Muscle of arm (tissue), 12 donors: ENCODE measurements around the gene GMPR. TPM values are rescaled to one million over a fixed set of nuclear protein-coding genes. Genes with fewer than 3 reads are reported as not detected.
"Not testable (repeated sequence)": the region's sequence is repeated elsewhere in the genome, so short reads cannot be mapped to it uniquely, and the experiment has no call there.

Experiments
- DNase-seq: peaks from one replicate; pipeline ENCODE4 v3.0.0-alpha.2; 2013
- polyA plus RNA-seq, 12 donors: library from polyadenylated mRNA; unstranded; fragments of 120-200 nt; gene quantifications; one replicate each; pipeline ENCODE4 v1.2.1, GENCODE V29; 2013; ENCODE audit not compliant: insufficient read length in 12 of 12

The GMPR gene
- polyA plus RNA-seq, 12 donors: 17.1 to 62.1 (median 51.7) TPM; not detected in 1

DNA sequence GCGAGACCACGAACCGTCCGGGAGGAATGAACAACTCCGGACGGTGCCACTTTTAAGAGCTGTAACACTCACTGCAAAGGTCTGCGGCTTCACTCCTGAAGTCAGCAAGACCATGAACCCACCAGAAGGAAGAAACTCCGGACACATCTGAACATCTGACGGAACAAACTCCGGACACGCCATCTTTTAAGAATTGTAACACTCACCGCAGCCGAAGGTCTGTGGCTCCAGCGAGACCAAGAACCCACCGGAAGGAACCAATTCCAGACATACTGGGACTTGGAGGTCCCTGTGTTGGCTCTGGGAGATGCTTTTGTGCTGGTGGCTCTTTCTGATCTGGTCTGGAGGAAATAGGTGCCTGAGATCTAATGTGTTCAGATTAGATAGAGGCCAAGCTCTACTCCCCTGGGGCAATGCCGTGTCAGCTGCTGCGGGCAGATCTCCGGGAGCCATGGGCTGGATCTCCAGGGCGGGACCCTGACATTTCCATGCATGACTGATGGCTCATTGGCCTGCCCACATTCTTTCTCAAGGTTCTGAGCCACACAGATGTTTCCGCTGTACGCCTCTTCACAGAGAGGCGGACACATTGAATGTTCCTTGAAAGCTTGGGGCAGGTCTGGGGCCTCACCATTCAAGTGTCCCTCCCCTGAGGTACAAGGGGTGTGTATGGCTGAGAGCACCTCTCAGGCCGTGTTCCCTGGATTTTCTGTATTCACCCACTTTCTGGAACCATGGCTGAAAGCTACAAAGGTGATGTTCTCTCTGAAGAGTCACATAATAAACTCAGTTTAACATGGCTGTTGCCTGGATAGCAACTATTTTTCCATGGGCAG lies 29.3 kb downstream of the GMPR start:
- DNase-seq: no peak

DNA sequence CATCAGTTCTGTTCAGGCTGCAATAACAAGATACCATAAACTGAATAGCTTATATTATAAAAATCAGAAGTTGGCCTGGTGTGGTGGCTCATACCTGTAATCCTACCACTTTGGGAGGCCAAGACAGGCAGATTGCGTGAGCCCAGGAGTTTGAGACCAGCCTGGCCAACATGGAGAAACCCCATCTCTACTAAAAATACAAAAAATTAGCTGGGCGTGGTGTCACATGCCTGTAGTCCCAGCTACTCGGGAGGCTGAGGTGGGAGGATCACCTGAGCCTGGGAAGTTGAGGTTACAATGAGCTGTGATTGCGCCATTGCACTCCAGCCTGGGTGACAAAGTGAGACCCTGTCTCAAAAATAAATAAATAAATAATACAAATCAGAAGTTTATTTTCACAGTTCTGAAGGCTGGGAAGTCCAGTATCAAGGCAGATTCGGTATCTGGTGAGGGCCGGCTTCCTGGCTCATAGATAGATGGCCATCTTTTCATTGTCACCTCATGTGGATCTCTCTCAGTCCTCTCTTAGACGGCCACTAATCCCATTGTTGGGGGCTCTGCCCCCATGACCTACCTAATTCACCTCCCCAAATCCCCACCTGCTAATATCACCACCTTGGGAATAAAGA lies 31.2 kb downstream of the GMPR start:
- not testable (repeated sequence) for DNase-seq

DNA sequence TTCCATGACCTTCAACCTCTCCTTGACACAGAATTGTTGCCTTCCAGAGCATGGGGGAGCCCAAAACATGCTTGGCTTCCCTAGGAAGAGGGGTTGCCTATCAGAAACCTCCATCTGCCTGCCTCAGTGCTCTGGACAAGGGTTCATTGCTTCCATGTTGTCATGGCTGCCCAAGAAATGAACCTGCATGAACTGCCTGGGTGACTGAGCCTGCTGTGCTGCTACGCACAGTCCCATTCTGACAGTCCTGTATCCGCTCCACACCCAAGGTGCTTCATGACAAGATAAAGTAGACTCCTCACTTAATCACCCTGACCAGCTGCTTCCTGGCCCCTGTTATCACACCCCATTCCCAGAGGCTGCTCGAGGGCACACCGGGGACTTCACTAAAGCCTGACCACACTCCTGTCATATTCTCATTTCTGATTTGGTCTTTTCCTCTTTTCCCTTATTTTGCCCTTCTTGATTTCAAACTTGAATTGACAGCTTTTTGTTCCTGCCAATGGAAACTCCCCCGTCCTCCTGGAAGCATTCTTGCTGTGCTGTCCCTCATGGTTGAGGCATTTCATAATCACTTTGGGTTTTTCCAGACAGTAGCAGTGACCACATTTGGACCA lies 31.9 kb downstream of the GMPR start:
- no peak for DNase-seq

DNA sequence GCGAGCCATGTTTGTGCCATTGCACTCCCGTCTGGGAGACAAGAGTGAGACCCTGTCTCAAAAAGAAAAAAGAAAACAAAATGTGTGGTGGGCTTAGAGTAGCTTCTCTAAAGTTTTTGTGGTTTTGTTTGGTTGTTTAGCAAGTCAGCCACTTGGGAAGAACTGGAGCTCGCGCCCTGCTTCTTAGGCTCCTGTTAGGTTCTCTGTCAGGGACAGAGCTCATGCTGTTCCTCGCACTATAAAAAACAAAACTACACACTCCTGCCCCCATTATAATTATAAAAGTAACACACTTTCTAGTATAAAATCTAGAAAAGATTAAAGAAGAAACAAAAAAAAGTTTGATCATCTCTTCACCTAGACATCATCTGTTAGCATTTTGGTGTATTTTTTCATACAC lies 33.0 kb downstream of the GMPR start:
- DNase-seq: no peak

DNA sequence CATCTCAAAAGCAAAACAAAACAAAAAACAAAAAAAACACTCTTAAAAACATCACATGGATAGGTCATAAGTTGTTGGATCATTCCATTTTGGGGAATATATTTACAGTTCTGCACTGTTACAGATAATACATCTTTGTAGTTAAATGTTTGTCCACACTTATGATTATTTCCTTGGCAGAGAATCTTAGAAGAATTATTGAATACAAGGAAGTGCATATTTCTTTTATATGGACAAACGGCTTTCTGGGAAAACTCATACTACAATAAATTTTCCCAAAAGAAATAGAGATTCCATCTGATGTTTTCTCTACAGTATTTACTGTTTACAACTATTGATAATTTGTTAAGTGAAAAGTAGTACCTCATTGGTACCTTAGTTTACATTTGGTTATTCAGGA lies 33.8 kb downstream of the GMPR start:
- no peak for DNase-seq

DNA sequence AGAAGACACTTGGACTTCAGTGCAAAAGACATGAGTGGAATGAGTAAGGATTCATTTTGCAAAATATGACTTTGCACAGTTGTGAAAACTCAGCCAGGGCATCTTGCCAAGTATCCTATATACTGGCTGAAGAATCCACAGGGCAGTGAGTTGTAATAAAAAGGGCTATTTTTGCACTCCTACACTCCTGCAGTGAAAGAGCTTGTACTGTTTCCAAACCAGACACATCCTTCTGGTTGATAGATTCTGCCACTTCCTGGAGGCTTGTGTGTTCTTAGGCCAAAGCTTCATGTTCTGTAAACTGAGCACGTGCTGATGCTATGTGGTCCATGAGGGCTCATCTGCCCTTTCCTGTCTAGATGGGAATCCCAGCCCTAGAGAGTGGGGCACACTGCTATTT lies 34.9 kb downstream of the GMPR start:
- no peak for DNase-seq

DNA sequence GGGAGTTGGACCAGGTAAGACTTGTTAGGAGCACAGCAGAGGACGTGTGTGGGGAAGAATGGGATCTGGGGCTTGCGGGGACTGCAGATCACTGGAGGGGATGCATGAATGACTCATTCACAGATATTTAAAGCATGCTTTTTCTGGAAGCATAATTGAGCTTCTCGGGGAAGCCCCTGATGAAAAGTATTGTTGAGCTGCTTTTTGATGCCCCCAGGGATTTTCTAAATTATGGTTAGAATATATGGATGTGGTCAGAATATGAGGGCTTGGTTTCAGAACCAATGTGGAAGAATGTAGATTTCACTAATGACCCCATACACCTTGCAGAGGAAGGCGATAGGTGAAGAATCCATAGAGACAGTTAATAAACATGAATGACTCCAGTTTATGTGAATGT lies 36.1 kb downstream of the GMPR start:
- DNase-seq: no peak

DNA sequence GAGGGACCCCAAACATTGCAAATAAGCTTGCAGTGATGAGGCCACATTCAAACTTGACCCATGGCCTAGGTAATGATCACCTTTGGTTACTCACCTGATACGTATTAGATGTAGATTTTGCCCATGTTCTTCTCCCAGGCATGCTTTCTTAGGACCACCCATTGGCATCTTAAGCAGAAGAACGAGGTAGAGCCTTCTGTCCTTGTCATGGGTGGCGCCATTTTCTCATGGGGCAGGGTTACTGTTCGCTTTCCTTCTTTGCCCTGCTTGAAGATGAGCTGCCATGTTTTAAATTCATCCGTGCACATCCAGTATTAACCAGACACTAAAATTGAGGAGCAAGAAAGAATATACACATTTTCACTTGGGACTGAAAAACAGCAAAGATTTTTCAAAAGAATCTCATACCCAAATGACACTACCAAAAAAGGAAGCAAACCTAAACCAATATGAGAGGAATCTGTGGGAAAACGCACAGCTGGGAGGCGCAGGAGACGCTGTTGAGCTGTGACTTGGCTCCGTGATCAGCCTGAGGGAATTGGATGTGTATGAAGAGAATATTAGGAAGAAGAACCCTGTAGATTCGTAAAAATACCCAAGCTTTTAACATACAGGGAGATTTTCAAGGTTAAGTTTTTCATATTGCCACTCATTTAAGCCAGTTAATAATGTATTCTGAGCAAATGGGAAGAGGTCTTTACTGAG lies 36.6 kb downstream of the GMPR start:
- no peak for DNase-seq

DNA sequence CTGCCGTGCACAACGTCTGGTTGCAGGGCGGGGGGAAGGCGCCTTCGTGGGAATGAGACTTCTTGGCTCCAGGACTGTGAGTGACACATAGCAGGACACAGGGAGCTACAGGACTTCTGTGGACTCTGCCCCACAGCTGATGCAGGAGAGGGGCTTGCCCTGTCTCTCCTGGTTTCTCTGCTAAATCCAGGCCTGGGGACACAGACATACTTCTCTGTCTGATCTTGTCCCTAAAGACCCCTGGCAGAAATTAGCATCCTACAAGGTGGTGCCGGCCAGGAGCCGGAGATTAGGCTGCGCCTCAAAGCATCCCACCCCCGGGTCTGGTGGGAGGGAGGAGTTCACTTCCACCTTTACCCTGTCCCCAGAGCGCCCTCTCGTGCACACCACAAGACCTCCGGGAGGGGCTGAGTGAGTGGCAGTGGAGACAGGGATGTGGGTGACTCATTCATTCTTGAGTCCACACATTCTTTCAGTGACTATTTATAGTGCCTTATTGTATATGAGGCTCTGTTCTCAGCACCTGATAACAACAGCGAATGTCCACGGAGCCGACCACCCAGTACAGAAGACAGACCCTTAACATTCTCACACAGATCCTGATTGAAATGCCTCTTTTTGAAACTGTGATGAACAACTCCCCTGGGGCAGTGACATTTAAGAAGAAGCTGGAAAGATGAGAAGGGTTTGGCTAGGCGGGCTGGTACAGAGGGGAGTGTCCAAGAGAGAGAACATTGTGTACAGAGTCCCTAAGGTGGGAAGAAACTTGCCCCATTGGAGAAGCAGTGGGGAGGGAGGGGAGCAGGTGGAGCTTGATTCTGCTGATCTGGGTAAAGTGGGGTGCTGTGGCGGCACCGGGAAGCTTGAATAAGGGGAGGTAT lies 39.0 kb downstream of the GMPR start:
- no peak for DNase-seq

DNA sequence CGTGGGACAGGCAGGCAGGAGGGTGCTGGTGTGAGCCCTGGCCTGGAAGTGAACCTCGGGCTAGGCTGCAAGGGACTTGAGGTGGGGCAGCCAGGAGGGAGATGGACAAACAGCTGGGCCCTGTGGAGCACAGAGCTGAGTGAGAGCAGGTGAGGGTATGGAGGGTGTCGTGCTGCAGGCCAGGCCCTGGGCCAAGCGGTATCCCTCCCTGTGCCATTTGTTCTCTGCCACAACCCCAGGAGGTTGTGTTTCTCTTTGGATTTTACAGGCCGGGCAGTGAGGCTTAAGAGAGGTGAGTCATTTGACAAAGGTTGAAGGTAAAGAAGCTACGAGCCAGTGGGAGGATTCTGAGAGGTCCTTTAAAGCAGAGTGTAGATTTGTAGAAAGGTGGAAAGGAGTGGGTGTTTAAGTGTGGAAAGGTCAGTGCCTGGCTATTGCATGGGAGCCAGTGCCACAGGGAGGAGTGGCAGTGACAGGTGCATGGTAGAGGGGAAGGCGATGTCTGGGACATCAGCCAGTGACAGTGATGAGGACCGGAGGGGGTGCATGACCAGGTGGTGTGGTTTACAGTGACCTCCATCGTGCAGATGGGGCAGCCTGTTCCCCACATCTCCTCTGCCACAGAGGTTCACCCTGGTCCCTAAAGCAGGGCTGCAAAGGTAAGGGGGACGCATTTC lies 39.8 kb downstream of the GMPR start:
- no peak for DNase-seq

DNA sequence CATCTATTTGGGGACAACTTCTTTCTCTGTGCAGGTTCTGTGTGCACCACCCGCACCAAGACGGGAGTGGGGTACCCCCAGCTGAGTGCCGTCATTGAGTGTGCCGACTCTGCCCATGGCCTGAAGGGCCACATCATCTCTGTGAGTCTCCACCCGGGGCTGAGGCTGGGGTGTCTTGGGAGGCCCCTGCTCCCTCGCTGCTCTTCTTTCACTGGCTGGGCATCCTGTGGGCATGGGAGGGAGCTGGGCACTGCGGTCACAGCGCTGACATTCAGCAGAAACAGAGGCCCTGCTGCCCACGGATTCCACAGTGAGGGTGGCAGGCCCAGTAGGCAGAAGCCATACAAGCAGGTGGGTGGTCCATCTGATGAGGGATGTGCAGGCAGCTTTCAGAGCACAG lies 40.4 kb downstream of the GMPR start:
- DNase-seq: no peak

DNA sequence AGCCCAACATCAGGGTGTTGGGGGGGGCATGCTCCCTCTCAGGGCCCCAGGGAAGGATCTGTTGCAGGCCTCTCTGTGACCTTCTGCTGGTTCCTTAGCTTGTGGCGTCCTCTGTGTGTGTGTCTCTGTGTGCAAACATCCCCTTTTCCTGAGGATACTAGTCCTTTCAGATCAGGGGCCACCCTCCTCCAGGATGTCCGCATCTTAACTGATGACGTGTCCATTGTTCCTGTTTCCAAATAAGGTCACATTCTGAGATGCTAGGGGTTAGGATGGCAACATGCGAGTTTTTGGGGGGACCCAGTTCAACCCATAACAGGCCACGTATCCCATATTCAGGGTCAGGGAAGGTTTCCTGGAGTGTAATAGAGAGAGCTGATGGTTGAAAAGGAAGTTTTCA lies 40.9 kb downstream of the GMPR start:
- DNase-seq: no peak

DNA sequence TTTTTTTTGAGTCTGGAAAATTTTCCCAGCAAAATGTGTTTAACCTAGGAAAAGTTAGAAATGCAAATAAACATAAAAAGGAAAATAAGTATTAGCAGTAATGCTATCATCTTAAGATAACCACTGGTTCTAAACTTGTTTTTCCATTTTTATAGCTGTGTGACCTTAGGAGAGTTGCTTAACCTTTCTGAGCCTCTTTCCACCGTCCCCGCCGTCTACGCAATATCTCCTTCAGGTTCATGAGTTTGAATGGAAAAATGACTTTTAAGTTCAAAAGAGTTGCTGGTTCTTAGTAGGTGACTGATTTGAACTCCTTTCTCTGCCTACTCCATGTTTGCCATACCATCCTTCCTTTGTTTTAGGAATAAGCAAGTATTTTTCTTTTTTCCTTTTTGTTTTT lies 44.0 kb downstream of the GMPR start:
- no peak for DNase-seq

DNA sequence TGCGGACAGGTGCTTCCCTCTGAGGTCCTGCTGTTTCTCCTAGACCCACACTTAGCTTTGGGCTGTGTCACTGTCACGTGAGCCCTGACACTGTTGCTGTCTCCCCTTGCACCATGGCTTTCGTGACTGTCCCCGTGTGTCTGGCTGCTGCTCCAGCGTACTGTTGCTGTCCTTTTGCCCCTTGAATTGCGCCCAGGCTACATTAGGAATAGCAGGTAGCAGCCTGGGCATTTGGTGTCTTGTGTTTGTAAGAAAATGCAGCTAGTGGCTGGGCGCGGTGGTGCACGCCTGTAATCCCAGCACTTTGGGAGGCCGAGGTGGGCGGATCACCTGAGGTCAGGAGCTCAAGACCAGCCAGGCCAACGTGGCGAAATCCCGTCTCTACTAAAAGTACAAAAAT lies 46.1 kb downstream of the GMPR start:
- DNase-seq: no peak

DNA sequence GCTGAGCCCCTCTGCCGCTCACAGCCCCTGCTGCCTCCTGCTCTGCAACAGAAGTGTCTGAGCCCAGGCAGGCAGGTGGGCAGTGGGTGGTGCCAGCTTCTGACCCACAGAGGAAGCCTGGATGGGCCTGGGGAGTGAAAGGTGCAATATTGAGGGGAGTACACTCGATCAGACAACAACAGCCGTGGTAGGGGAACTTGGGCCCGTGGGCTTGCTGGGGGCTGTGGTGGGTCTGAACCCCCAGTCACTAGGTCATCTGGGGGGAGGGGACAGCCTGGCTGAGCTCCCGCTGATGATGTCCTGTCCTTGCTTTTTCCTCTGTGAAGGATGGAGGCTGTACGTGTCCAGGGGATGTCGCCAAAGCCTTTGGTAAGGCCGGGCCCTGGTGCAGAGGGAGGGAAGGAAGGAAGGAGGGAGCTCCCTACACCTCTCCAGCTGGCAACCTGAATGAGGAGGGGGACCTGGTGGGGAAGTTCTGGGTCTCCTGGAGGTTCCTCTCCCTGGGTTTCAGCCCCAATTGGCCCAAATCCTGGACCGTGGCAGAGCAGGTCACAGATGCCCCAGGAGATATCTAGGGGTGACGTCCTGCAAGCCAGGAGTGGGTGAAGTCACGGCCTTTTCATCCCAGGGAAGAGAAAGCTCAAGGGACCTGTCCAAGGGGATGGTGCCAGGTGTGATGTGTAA lies 47.2 kb downstream of the GMPR start:
- DNase-seq: no peak

DNA sequence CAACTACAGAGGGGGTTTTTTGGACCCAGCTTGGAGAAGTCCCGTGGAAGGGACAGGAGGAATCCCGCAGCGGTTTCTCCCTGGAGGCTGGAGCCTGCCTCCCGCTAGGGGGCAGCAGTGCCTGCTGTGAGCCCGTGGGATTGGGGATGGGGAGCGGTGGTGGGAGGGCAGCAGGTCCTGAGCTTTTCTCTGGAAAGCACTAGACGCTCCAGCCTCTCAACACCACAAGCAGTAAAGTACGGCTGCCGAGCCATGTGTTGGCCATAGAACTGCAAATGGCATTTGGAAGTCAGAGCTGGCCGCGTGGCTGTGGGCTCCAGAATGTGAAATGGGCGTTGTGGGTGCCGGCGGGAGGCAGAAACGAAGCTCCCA lies 47.8 kb downstream of the GMPR start:
- DNase-seq: no peak

DNA sequence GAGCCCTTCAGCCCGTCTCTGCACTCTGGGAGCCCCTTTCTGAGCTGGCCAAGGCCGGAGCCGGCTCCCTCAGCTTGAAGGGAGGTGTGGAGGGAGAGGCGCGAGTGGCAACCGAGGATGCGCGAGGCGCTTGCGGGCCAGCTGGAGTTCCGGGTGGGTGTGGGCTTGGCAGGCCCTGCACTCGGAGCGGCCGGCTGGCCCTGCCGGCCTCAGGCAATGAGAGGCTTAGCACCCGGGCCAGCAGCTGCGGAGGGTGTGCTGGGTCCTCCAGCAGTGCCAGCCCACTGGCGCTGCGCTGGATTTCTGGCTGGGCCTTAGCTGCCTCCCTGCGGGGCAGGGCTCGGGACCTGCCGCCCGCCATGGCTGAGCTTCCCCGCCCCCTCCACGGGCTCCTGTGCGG lies 49.8 kb downstream of the GMPR start:
- DNase-seq: no peak

DNA sequence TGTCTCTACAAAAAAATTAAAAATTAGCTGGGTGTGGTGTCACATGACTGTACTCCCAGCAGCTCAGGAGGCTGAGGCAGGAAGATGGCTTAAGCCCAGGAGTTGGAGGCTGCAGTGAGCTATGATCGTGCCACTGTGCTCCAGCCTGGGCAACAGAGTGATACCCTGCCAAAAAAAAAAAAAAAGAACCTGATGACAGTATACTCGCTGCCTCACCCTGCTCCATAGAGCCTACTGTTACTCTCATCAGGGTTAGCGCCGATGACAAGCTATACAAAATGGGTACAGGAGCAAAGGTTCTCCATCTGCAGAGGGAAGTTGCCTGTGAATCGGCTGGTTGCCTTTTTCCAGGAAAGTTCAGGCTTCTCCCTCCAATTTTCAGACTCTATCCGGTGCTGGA lies 53.4 kb downstream of the GMPR start:
- DNase-seq: no peak

DNA sequence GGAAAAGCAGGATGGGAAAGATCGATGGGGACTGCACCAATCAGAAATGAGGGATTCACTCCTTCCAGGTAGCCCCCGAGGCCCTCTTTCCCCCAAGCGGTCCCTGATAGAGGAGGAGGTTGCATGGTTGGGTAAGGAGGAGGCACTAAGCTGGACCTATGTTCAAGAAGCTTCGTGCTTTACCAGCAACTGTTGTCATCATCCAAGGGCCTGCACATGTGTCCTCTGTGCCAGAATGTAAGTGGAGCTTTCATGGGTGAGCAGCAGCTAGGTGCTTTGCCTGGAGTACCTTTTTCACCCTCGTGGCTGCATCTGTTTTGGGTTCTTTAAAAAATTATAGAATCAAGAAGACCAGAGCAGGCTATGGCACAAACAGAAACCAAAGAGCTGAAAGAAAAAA lies 54.0 kb downstream of the GMPR start:
- DNase-seq: no peak

DNA sequence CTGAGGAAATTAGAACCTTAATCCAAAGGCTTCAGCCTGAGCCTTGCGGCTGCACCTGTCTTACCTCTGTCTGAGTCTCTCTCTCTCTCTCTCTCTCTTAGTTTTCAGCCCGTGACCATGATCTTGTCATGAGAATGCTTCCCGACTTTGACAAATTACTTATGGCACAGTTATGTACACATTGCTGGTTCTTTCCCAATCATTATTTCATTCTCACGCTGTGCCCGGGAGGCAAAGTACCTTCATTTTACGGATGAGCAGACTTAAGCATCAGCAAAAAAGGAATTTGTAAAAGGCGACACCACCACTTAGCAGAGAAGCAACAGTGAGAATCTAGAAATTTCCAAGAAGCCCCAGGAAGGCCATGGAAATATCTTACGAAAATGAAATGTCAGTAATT lies 54.6 kb downstream of the GMPR start:
- no peak for DNase-seq
